Activated CD8-positive, alpha-beta memory T cell treated with anti-CD3 and anti-CD28 coated beads, Interleukin-2, amount 50 U/mL, for 24 hours (primary cell): Measurements from ENCODE around the gene EMX1.

Experiments
- DNase-seq: peaks from one replicate; pipeline ENCODE4 v3.0.0-alpha.2; 2020; ENCODE audit errors: extremely low read depth

The EMX1 gene

DNA sequence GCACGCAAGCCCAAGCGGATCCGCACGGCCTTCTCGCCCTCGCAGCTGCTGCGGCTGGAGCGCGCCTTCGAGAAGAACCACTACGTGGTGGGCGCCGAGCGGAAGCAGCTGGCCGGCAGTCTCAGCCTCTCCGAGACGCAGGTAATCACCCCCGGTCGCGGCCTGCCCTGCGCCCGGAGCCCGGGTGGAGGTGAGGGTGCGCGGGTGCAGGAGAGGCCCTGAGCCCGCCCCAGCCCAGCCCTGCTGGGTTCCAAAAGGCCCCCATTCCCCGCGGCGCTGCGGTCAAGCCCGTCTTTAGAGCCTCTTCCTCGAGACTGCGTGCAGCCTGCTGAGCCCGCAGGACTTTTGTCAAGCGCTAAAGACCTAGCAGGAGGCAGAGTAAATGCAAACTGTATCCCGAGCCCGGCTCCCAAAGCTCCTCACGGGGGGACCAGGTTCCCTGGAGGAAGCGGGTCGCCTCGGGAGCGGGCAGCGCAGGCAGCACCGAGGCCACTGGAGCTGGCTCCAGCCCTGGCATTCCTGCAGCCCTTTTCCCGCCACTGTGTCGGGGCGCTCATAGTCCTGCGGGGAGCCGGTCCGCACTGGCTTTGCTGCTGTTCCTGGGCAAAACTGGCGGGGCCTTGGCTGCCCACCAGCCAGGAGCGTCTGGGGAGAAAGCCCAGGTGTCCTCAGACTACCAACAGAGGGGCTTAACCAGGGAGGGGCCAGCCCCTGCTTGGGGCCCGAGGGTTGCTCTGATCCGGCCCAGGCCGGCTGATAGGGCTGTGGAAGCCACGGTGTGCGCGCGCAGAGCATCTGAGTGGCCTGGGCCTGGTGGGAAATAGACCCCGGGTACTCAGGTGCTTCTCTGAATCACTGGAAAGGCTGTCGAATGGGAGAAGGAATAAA is 7.3 kb downstream of the EMX1 start:
- no peak for DNase-seq

DNA sequence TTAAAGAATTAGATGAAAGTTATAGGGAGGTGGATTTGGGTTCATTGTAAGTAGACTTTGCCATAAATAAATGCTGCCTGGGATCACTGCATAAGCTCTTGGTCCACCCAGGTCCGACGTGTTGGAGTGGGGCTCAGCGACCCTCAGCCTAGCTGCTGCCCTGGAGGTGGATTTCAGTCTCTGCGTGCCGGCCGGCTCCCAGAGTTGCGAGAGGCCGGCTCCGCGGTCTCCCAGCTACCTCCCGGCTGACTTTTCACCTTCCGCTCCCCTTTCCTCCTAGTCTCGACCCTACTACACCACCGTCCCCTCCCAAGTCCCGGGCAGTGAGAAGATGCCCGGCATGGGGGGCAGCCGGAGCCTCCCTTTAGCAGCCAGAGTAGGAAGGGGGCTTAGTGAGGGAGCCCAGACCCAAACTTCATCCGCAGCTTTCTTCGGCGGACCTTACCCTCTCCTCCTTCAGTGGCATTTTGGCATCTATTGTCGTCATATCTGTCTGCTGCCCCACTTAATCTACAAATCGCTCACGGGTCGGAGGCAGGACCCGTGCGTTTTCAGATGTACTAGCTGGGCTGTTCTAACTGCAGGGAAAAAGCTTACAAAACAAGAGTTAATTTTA is 8.1 kb downstream of the EMX1 start:
- no peak for DNase-seq

DNA sequence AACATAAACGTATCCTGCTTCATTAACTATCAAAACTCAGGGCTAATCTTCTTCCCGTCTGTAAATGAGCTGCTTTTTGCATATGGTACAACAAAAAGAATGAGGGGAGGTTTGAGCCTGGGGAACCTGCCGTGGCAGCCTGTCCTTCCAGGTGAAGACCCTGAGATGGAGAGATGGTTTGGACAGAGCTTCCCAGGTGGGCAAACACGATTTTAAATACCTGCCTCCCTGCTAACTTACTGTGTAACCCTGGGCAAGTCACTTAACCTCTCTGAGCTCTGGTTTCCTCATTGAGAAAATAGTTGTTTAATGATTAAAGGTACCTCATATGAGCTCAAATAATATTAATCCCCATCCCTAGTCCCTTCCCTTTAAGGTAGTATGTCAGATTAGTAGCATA is 9.0 kb downstream of the EMX1 start:
- no peak for DNase-seq

DNA sequence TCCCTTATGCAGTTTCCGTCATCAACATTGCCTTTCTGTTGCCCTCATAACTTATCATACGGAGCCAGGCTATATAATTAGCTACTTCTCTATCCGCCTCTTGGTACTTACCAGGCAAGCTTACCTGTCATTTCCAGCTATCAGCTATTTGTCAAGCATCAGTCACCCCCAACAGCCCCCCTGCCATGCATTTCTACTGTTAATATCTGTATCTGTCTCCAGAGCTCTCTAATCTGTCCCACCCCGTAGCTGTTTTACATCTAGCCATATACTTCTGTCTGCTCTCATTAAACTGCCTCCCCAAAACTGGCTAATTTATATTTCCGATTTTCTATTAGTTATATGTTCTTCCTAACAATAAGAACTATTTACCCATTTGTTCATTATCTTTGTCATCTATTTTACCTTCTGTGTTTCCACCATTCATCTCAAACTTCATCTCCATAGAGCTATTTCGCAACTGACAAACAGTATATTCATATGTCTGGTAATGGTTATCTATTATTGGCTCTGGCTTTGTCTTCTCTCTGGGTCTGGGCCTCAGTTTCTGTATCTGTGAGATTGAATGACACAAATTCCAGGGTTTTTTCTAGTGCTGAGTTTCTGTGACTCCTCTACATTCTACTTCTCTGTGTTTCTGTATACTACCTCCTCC is 9.6 kb downstream of the EMX1 start:
- no peak for DNase-seq

DNA sequence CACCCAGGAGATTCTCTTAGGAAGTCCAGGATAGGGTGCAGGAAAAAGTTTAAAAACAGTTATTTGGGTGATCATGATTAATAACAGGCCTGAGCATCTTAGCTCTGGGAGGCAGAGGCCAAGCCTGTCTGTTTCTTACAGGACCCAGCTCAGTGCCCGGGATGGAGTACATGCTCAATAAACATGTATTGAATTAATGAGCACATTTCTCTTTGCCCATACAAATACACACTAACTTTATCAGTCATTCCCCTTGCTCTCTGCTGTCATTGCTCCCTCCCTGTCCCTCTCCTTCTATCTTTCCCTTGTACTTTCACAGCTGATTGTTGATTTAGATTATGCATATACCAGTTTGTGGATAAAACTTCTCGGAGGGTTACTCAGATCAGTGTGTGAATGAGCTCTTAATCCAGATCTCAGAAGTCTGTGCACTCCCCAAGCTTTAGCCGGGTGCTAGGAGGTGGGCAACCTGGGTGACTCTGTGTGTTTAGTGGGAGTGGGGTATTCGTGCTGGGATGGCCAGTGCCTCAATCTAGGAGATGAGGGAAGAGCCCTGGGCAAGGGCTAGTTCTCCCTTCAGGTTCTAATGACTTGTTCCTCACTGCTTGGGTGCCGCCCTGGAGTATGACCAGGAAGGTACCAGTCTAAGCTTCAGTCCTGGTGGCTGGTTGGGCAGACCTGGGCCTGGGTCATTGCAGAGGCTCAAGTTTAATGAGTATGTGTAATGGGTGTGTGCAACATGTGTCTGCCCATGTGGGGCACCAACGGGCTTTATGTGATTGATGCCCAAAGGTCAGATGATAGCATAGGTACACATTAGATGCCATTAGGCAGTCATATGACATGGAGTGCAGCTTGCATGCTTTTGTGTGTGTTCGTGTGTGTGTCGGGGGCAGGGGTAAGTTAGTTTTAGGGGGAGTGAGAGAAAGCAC is 10.6 kb downstream of the EMX1 start:
- DNase-seq: no peak

DNA sequence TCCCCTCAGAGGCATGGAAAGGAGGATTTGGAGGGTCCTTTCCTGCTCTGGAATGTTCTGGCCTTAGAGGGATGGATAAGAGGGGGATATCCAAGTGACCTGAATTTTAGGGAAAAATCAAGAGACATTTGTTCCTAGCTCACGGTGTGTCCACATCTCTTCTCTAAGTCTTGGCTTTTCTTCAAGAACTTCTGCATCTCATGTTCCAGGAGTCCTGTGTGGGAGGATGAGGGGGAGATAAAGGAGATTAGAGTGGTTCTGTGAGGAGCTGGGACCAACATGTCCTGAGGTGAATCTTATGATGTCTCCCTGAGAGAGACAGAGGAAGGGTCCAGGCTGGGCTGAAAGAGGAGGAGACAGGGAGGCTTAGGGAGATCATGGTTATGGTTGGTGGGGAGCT is 11.7 kb downstream of the EMX1 start:
- DNase-seq: no peak

DNA sequence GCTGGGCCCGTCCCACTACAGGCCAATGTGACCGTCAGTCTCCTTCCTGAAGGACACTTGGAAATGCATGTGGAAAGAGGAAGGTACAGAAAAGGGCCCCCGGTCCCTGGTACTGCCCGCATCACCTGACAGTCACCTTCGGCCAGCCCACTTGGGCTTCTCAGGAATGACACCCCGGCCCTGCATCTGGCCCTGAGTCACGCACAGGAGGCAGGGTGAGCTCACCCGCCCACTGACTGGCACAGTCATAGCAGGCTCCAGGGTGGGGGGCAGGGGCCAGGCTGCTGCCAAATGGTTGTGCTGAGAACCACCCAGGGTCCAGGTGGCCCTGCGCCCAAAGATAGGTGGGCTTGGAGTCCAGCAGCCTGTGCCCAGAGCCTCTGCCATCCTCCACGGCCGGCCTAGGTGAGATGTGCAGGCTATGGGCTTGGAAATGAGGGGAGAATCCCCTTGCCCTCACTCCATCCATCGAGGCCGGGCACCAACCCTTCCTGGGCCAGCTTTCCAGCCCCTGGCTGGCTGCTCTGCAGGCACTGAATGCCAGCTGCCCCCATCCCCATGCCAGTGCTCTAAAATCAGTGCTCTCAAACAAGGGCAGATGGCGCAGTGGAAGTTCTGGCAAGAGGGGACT is 14.1 kb downstream of the EMX1 start:
- no peak for DNase-seq

DNA sequence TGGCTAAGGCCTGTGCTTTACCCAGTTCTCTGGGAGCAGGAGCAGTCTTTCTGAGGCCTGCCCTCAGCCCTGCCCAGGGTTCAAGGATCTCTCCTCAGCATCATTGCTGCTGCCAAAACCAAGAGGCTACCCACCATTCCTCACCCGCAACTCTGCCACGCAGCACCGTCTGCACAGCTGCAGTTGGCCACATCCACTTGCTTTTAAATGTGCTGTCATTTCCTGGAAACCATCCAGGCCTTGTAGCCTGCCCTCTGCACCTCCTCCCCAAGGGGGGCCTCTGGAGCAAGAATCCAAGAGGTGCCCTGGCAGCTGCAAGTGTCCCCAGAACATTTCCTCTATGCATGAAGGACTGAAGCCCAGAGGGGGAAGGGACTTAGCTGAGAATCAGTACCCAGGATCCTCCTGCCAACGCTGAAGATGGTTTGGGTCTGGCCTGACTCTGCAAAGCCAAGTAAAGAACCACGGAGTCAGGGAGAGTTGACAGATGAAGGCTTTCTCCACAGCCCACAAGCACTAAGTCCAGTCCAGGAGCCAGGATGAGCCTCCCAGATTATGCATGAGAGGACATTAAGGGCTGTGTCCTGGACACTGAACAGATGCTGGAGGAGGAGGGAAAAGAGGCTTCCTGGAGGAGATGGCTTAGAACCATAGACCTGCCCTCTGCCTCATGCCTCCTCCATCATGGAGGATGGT is 14.9 kb downstream of the EMX1 start:
- no peak for DNase-seq

DNA sequence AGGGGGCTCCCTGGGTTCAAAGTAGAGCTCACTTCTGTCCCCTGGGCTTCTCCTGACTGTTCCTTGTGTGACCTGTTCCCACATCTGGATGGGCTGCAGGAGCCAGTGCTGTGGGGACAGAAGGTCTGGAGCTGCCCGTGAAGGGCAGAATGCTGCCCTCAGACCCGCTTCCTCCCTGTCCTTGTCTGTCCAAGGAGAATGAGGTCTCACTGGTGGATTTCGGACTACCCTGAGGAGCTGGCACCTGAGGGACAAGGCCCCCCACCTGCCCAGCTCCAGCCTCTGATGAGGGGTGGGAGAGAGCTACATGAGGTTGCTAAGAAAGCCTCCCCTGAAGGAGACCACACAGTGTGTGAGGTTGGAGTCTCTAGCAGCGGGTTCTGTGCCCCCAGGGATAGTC is 15.5 kb downstream of the EMX1 start:
- no peak for DNase-seq

DNA sequence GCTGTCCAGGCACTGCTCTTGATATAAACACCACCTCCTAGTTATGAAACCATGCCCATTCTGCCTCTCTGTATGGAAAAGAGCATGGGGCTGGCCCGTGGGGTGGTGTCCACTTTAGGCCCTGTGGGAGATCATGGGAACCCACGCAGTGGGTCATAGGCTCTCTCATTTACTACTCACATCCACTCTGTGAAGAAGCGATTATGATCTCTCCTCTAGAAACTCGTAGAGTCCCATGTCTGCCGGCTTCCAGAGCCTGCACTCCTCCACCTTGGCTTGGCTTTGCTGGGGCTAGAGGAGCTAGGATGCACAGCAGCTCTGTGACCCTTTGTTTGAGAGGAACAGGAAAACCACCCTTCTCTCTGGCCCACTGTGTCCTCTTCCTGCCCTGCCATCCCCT is 15.9 kb downstream of the EMX1 start:
- no peak for DNase-seq

DNA sequence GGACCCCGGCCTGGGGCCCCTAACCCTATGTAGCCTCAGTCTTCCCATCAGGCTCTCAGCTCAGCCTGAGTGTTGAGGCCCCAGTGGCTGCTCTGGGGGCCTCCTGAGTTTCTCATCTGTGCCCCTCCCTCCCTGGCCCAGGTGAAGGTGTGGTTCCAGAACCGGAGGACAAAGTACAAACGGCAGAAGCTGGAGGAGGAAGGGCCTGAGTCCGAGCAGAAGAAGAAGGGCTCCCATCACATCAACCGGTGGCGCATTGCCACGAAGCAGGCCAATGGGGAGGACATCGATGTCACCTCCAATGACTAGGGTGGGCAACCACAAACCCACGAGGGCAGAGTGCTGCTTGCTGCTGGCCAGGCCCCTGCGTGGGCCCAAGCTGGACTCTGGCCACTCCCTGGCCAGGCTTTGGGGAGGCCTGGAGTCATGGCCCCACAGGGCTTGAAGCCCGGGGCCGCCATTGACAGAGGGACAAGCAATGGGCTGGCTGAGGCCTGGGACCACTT is 16.4 kb downstream of the EMX1 start:
- no peak for DNase-seq

DNA sequence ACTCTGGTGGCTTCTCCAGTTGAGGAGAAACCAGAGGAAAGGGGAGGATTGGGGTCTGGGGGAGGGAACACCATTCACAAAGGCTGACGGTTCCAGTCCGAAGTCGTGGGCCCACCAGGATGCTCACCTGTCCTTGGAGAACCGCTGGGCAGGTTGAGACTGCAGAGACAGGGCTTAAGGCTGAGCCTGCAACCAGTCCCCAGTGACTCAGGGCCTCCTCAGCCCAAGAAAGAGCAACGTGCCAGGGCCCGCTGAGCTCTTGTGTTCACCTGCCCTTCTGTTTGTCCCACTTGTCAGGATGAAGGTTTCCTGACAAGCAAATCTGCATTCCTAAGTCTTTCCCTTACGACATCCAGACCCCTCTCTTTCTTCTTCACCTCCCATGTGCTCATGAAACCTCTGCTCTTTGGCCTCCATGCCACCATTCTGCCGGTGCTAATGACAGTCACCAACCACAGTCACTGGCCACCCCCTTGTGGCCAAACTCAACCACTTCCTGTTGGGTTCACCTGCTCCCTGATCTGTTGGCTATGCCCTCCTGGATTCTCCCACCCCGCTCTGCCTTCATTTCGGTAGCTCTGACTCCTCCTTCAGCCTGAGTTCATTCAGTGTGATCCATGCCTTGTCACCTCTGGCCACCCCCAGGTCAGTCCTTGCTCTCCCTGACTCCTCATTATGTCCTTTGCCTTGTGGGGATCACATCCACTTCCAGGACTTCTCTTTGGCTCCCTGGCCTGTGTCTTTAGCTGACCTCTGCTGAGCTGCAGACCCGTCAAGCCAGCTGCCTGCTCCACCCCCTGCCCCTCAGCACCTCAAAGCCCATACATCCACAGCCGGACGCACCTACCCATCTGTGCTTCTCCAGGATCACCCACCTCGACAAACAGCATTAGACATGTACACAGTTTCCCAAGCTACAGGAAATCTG is 17.6 kb downstream of the EMX1 start:
- DNase-seq: no peak

DNA sequence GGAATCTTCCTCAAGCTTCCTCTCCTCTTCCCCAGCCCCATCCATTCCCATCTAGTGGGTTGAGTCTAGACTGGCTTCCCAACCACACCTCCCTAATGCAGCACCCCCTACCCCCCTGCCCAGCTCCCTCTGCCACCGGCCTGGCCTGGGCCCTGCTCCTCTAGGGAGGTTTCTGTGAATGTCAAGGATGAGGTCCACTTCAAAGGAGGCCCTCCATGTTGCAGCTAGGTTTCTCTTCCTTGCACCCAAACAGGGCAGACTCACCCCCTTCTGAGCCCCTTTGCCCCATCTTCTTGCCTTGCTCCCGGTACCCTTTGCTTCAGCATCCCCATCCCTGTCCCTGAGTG is 18.3 kb downstream of the EMX1 start:
- DNase-seq: no peak

DNA sequence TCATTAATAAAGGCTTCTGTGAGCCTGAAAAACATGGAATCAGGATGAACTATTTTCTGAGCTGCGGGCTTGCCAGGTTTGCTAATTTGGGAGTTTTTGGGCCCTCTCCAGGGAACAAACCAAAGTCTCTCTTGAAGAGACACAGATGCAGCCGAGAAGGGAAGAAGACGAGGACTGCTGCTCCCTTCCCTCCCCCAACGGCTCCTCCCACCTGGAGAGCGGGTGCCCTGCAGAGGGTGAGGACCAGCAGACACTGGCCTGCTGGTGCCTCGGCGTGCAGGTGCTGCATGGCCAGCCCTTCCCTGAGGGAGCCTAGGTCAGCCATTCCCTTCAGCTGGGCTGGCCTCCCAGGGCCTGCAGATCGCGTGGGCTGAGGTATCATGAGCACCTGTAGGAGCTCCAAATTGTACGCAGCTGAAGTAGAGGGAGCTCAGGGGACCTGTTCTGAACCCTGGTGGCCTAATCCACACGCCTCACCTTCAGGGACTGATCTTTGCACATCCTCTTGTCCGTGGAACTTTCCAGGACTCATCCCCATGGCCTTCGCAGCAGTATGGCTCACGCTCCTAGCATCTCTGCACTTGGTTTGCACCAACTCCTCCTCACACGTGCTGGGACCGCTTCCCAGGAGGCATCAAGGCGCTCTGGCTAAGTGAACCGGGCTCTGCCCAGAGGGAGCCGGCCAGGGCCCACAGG is 19.5 kb downstream of the EMX1 start:
- DNase-seq: no peak

DNA sequence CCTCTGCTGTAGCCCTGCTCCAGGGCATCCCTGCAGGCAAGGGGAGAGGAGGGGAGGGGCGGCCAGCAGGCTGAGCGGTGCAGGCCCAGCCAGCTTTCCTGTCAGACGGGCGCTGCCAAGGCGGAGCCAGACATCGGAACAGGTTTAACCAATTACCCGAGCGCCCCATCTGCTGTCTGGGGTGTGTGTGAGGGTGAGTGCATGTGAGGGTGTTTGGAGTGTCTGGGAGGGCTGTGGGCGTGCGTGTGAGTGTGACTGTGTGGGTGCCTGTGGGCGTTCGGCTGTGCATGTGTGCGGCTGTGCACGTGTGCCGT is 20.0 kb downstream of the EMX1 start:
- DNase-seq: no peak

DNA sequence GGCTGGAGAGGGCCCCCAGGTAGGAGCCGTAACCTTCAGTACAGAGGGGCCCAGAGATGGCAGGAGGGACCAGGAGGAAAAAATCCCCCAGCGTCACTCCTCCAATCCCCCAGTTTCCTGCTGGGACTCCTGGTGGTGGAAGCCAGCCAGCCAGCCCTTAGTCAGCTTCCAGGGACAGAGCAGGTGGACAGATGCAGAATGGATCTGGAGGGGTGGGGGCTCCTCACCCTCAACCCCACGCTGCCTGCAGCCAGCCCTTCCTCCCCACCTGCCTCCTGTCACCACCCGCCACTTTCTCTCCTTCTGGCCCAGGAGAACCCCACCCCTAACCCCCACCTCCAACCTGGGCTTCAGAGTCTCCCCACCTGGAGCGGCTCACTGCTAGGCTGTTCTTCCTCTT is 21.1 kb downstream of the EMX1 start:
- DNase-seq: no peak

DNA sequence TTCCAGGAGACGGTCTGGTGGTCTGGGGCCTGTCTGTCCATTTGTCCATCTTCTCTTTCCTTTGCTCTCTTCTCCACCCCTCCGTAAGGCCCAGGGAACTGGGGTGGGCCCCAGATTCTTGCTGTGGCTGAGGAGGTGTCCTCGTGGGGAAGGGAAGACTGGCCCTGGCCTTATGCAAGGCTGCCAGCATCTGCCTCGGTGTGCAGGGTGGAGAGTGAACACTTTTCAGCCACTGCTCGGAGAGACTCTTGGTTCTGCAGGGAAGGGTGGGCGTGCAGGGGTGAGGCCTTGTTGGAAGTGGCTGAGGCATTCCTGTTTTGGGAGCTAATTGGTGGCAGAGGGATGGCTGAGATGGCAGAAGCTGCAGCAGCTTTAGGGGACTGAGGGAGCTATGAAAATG is 23.0 kb downstream of the EMX1 start:
- no peak for DNase-seq

DNA sequence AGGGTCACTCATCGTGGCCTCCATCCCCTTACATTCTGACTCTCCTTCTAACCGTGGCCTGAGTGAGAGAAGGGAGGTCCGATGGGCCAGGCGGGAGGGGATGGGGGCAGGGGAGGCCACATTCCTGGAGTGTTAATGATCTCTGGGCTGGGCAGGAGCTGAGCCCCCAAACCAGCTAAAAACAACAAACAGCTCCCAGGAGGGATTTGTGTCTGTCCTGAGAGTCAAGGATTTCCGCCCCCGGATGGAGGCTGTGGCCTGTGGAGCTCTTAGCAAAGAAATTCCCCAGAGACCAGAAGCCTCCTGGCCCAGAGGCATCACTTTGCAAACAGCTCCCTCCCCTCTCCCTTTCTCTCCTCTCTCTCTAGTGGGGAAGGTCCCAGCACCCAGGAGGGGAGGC is 23.5 kb downstream of the EMX1 start:
- DNase-seq: no peak

DNA sequence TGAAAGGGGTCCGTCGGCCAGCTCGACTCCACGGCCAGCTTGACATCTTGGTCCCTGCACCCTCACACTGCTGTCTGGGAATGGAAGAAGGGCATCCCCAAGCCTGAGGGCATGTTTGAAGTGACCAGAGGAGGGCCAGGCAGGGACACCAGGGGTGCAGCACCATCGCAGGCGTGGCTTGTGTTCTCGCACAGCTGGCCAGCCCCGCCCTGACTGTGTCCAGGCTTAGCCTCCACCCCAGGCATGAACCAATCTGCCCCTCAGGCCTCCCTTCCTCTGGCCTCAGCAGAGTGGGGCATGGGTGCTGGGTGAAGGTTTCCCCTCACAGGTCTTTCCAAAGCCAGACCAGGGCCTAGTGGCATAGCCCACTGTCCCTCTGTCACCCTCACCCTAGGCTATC is 25.0 kb downstream of the EMX1 start:
- DNase-seq: no peak
